HepG2 (cell line): ENCODE measurements around the gene CSPG5. TPM values are rescaled to one million over a fixed set of nuclear protein-coding genes. Genes with fewer than 3 reads are reported as not detected.

Source experiments
- ATAC-seq: fragments of 200-7000 bp; cut with Tn5 transposase; 3 replicates; pipeline ENCODE4 v1.9.1; 2020; ENCODE audit warnings: mild to moderate bottlenecking, moderate library complexity
- BruUV-seq: library from RNA; stranded (reverse); fragments of 400-500 nt; replicated peaks from 2 replicates; lab custom pipeline; 2021; lab: Mats Ljungman, UMichigan
- CTCF ChIA-PET: fragments of 300-600 bp; formaldehyde crosslinking; extraction: SDS; loops from one replicate; lab custom pipeline; 2021; ENCODE audit warnings: low total read pairs, inconsistent platforms, low intra/inter-chr PET ratio; lab: Yijun Ruan, JAX
- POLR2A ChIA-PET: fragments of 350-600 bp; sonication (Branson Sonifier 250); formaldehyde crosslinking; loops from one replicate; lab custom pipeline; 2020; ENCODE audit warnings: antibody characterized with exemption, inconsistent platforms; lab: Yijun Ruan, JAX
- DNase-seq: peaks from one replicate; pipeline ENCODE4 v3.0.0-alpha.2; 2015; ENCODE audit warnings: low spot score
- FAIRE-seq: peaks from 3 replicates; lab custom pipeline; 2011; peaks lifted over from hg19 to GRCh38; lab: Jason Lieb, UNC
- H2AFZ ChIP-seq: one replicate; pipeline ENCODE4 v1.6.1; 2011; ENCODE audit warnings: low read length, inconsistent platforms
- H3K27ac ChIP-seq: fragments of 300-600 bp; 3 replicates; pipeline ENCODE4 v1.8.0; 2011; ENCODE audit warnings: mixed run types, mild to moderate bottlenecking, mixed read lengths, low read length, inconsistent platforms; ENCODE audit not compliant: insufficient read depth; ENCODE audit errors: extremely low read length
- H3K27me3 ChIP-seq, 2 experiments: fragments of 200-600 bp in 1 of 2; 2 replicates in 1 of 2; 3 replicates in 1 of 2; pipeline versions ENCODE4 v1.6.0 to v1.8.0; 2011; ENCODE audit warnings: low read length in 2 of 2, mild to moderate bottlenecking in 2 of 2, moderate library complexity in 2 of 2, inconsistent platforms in 1 of 2; ENCODE audit not compliant: insufficient read depth in 2 of 2, control insufficient read depth in 1 of 2
- H3K36me3 ChIP-seq, 2 experiments: fragments of 200-600 bp in 1 of 2; replicated peaks in 1 of 2; 2 replicates in 1 of 2; 3 replicates in 1 of 2; pipeline versions ENCODE4 v1.5.1 to v1.8.0; 2011; ENCODE audit warnings: low read length in 2 of 2, inconsistent platforms in 1 of 2; ENCODE audit not compliant: insufficient read depth in 2 of 2, control insufficient read depth in 1 of 2
- H3K4me1 ChIP-seq: 2 replicates; pipeline ENCODE4 v1.5.1; 2012; ENCODE audit warnings: low read length, inconsistent platforms; ENCODE audit not compliant: insufficient read depth
- H3K4me2 ChIP-seq: 2 replicates; pipeline ENCODE4 v1.6.0; 2011; ENCODE audit warnings: low read depth, low read length, inconsistent platforms
- H3K4me3 ChIP-seq, 3 experiments: fragments of 200-600 bp in 1 of 3; sonication (generic), shearing (Covaris generic) in 1 of 3; replicated peaks in 1 of 3; 2 replicates each; pipeline ENCODE4 v1.5.1; 2011 to 2016; ENCODE audit warnings: low read length in 3 of 3, inconsistent platforms in 2 of 3, low read depth in 2 of 3, mild to moderate bottlenecking in 2 of 3, control low read depth in 1 of 3, mixed read lengths in 1 of 3; ENCODE audit not compliant: insufficient read depth in 1 of 3
- H3K79me2 ChIP-seq: one replicate; pipeline ENCODE4 v1.6.1; 2011; ENCODE audit warnings: low read length, inconsistent platforms; ENCODE audit not compliant: insufficient read depth
- H3K9ac ChIP-seq: 2 replicates; pipeline ENCODE4 v1.6.0; 2011; ENCODE audit warnings: mild to moderate bottlenecking, low read depth, low read length, inconsistent platforms; ENCODE audit not compliant: insufficient read depth
- H3K9me3 ChIP-seq: 2 replicates; pipeline ENCODE4 v1.5.1; 2012; ENCODE audit warnings: mild to moderate bottlenecking, low read length
- H4K20me1 ChIP-seq: 2 replicates; pipeline ENCODE4 v1.6.0; 2011; ENCODE audit warnings: inconsistent platforms, mild to moderate bottlenecking, low read length, moderate library complexity; ENCODE audit not compliant: insufficient read depth
- ATF7-NPFF ChIP-seq: sonication (generic); formaldehyde crosslinking; IDR thresholded peaks from 2 replicates; pipeline ENCODE4 v1.8.1; 2023; ENCODE audit warnings: mild to moderate bottlenecking, low read depth, missing genetic modification reagents, moderate library complexity
- HES4 ChIP-seq: sonication (generic); formaldehyde crosslinking; IDR thresholded peaks from 2 replicates; pipeline ENCODE4 v1.9.0; 2021; ENCODE audit warnings: mild to moderate bottlenecking, missing genetic modification reagents, borderline replicate concordance
- TAF15 ChIP-seq: fragments of 200-400 bp; formaldehyde crosslinking; IDR thresholded peaks from one replicate; pipeline ENCODE4 v1.6.1; 2018; ENCODE audit warnings: mild to moderate bottlenecking, low read depth, low read length; ENCODE audit not compliant: poor library complexity, severe bottlenecking
- THAP11 ChIP-seq: IDR thresholded peaks from 2 replicates; pipeline ENCODE4 v1.6.1; 2016; ENCODE audit warnings: missing biosample characterization, missing genetic modification reagents
- ZFP62 ChIP-seq: sonication (generic); formaldehyde crosslinking; IDR thresholded peaks from 2 replicates; pipeline ENCODE4 v1.4.0; 2020; ENCODE audit warnings: missing genetic modification reagents
- ZKSCAN8 ChIP-seq: IDR thresholded peaks from 2 replicates; pipeline ENCODE4 v1.6.1; 2016; ENCODE audit warnings: borderline replicate concordance, missing genetic modification reagents, missing compliant biosample characterization
- ZNF24 ChIP-seq: fragments of 450-650 bp; IDR thresholded peaks from 2 replicates; pipeline ENCODE4 v1.6.1; 2017; ENCODE audit warnings: antibody characterized with exemption, mild to moderate bottlenecking
- WGBS: methylation state at CpG from one replicate; pipeline ENCODE4 v1.1.6; 2017; ENCODE audit warnings: low lambda C conversion rate; 5-methylcytosine and 5-hydroxymethylcytosine counted together
- in situ Hi-C: cut with HindIII; loops from 2 replicates; pipeline ENCODE4 v1.10.0; 2017; ENCODE audit warnings: low pct_unique_long_range_greater_than_20kb; ENCODE audit not compliant: extremely low pct_ligation_motif_present
- intact Hi-C: fragments of 100-400 bp; cut with micrococcal nuclease; formaldehyde crosslinking; loops from one replicate; pipeline ENCODE4 v1.10.0; 2022; ENCODE audit not compliant: unreplicated experiment
- polyA plus RNA-seq, 8 experiments: library from polyadenylated mRNA; depleted of rRNA in 3 of 8; stranded (reverse) in 7 of 8; unstranded in 1 of 8; fragments of >200 nt; fragmentation: Illumina TruSeq in 4 of 8; extraction: Trizol in 4 of 8; gene quantifications; 2 replicates each; pipeline versions ENCODE4 v1.2.1 to v1.2.3, GENCODE V29; 2011 to 2016; ENCODE audit warnings: low read depth in 4 of 8, missing spikeins in 1 of 8, mixed read lengths in 1 of 8; ENCODE audit not compliant: insufficient read depth in 1 of 8
- total RNA-seq, 5 experiments: library from RNA; depleted of rRNA; stranded (reverse); fragments of >200 nt; fragmentation: Illumina TruSeq; extraction: Trizol; gene quantifications; 2 replicates each; pipeline ENCODE4 v1.2.3, GENCODE V29; 2016; ENCODE audit warnings: low read depth in 1 of 5
- TF ChIP-seq, protein P1 (sequence below): sonication (generic); formaldehyde crosslinking; IDR thresholded peaks from 2 replicates; pipeline ENCODE4 v1.5.0; 2020; ENCODE audit warnings: mild to moderate bottlenecking, missing genetic modification reagents, borderline replicate concordance
- TF ChIP-seq, protein P2 (sequence below): sonication (generic); formaldehyde crosslinking; IDR thresholded peaks from 2 replicates; pipeline ENCODE4 v1.9.0; 2021; ENCODE audit warnings: missing genetic modification reagents, borderline replicate concordance
- TF ChIP-seq, protein P3 (sequence below): sonication (generic); formaldehyde crosslinking; IDR thresholded peaks from 2 replicates; pipeline ENCODE4 v1.8.1; 2023; ENCODE audit warnings: missing genetic modification reagents, inconsistent platforms, borderline replicate concordance
- TF ChIP-seq, protein P4 (sequence below), 2 experiments: sonication (generic) in 1 of 2; formaldehyde crosslinking in 1 of 2; IDR thresholded peaks; 2 replicates each; pipeline versions ENCODE4 v1.5.1 to v1.6.1; 2011 to 2020; ENCODE audit warnings: borderline replicate concordance in 1 of 2, low read depth in 1 of 2, low read length in 1 of 2, mild to moderate bottlenecking in 1 of 2, missing genetic modification reagents in 1 of 2, moderate library complexity in 1 of 2

Gene CSPG5
- total and polyA plus RNA-seq, 2 of the 13 experiments (the other 11 are each of a cell fraction or from before 2014, with no cell fraction given) = 0.07 to 0.15 TPM

DNA sequence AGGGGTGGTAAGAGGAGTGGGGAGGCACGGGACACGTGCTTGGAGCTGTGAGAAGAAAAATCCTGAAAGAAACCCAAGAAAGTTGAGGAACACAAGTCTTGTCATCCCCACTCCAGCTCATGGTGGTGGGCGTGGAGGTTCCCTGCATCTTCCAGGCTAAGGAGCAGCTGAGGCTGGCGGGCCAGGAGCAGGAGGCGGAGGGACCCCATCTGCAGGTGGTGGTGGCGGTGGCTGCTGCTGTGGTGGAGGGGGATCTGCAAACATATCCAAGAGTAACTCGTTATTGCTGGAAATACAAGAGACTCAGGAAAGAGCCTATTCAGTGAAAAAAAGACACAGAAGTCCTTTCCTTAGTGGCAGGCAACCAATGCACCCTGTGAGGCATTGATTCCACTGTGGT lies 9.4 kb upstream of the CSPG5 start:
- ATAC-seq (no peak), FAIRE-seq (no peak), DNase-seq (no peak)
- Histone ChIP-seq H3K9ac (no peak overlapping the region), H3K9me3 (no peaks in the 10 kb centered on the region), H3K4me1 (no peaks in the 10 kb centered on the region), H4K20me1 (no peaks in the 10 kb centered on the region), H3K4me3 (no peak overlapping the region), H3K27ac (no peak overlapping the region), H2AFZ (no peak overlapping the region), H3K4me2 (no peak overlapping the region), H3K27me3 (no peaks in the 10 kb centered on the region), H3K36me3 (peaks cover 30 to 62% of the 10 kb centered on the region in 2 experiments), H3K79me2 (no peaks in the 10 kb centered on the region)
- intact Hi-C loops = no loop called here
- no TSS peak for BruUV-seq
- CTCF ChIA-PET = no interaction called here
- in situ Hi-C loops = no loop called here
- POLR2A ChIA-PET = no interaction called here
- 100% methylated on average over 7 of the region's 7 CpGs for WGBS
- TF ChIP-seq, protein P1, sequence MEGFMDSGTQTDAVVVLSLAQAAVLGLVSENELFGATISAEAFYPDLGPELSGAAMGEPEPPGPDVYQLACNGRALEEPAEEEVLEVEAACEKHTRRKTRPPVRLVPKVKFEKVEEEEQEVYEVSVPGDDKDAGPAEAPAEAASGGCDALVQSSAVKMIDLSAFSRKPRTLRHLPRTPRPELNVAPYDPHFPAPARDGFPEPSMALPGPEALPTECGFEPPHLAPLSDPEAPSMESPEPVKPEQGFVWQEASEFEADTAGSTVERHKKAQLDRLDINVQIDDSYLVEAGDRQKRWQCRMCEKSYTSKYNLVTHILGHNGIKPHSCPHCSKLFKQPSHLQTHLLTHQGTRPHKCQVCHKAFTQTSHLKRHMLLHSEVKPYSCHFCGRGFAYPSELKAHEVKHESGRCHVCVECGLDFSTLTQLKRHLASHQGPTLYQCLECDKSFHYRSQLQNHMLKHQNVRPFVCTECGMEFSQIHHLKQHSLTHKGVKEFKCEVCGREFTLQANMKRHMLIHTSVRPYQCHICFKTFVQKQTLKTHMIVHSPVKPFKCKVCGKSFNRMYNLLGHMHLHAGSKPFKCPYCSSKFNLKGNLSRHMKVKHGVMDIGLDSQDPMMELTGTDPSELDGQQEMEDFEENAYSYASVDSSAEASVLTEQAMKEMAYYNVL (CRISPR knock-in tag) = no peak
- TF ChIP-seq ZNF24 (no peak), ZFP62 (CRISPR knock-in tag) (no peak), THAP11 (no peak), HES4 (CRISPR knock-in tag) (no peak), ATF7-NPFF (CRISPR knock-in tag) (no peak), TAF15 (no peak), ZKSCAN8 (CRISPR knock-in tag) (no peak)
- TF ChIP-seq, protein P2, sequence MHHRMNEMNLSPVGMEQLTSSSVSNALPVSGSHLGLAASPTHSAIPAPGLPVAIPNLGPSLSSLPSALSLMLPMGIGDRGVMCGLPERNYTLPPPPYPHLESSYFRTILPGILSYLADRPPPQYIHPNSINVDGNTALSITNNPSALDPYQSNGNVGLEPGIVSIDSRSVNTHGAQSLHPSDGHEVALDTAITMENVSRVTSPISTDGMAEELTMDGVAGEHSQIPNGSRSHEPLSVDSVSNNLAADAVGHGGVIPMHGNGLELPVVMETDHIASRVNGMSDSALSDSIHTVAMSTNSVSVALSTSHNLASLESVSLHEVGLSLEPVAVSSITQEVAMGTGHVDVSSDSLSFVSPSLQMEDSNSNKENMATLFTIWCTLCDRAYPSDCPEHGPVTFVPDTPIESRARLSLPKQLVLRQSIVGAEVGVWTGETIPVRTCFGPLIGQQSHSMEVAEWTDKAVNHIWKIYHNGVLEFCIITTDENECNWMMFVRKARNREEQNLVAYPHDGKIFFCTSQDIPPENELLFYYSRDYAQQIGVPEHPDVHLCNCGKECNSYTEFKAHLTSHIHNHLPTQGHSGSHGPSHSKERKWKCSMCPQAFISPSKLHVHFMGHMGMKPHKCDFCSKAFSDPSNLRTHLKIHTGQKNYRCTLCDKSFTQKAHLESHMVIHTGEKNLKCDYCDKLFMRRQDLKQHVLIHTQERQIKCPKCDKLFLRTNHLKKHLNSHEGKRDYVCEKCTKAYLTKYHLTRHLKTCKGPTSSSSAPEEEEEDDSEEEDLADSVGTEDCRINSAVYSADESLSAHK = no peak
- TF ChIP-seq, protein P3, sequence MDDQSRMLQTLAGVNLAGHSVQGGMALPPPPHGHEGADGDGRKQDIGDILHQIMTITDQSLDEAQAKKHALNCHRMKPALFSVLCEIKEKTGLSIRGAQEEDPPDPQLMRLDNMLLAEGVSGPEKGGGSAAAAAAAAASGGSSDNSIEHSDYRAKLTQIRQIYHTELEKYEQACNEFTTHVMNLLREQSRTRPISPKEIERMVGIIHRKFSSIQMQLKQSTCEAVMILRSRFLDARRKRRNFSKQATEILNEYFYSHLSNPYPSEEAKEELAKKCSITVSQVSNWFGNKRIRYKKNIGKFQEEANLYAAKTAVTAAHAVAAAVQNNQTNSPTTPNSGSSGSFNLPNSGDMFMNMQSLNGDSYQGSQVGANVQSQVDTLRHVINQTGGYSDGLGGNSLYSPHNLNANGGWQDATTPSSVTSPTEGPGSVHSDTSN (CRISPR knock-in tag) = no peak
- TF ChIP-seq, protein P4, sequence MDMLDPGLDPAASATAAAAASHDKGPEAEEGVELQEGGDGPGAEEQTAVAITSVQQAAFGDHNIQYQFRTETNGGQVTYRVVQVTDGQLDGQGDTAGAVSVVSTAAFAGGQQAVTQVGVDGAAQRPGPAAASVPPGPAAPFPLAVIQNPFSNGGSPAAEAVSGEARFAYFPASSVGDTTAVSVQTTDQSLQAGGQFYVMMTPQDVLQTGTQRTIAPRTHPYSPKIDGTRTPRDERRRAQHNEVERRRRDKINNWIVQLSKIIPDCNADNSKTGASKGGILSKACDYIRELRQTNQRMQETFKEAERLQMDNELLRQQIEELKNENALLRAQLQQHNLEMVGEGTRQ (IDR thresholded peaks at IDR 0.05; ENCODE audit: low read depth, low read length) = no peak
- TF ChIP-seq, protein P4 (CRISPR knock-in tag; IDR thresholded peaks at IDR 0.05; ENCODE audit: borderline replicate concordance) = no peak
